Measurements from ENCODE around the gene SERPINA3.

Gene SERPINA3

DNA sequence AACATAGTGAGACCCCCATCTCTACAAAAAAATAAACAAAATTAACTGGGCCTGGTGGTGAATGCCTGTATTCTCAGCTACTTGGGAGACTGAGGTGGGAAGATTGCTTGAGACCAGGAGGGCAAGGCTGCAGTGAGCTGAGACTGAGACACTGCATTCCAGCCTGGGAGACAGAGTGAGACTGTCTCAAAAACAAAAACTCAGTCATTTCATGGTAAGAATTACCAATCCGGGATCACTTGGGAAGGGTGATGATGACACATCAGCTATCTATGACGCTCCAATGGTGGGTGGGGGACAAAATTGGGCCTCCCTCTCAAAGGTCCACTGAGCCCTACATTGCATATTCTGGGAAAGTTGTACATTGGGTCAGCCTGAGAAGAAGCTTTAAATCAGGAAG, 47.7 kb downstream of the SERPINA3 start:
- DNase-seq, result no peak

DNA sequence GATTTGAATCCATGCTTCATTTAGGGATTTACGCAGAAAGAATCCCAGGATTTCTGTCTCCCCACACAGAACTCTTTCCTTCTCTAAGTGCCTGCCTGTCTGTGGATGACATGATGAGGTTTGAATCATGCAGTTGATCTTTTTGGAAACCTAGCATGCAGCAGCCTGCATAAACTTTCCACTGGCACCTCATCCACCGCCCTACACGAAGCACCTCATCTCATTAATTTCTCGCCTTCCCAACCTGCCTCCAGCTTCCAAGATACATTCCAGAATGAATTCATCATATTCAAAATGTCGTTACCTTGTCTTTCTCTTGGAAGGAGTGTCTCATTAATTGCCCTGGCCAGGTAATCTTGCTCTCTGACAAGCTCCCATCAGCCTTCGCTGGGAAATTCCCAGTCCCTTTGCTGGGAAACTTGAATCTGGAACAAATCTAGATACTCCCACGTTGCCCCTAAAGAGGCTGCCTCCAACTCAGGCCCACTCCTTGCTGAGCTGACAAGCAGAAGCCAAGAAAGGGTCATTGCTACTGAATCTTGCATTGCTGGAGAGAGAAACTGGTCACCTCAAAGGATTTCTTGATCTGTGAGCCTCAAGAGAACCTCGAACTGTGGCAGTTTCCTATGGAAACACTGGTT, 48.2 kb downstream of the SERPINA3 start:
- DNase-seq, result no peak

DNA sequence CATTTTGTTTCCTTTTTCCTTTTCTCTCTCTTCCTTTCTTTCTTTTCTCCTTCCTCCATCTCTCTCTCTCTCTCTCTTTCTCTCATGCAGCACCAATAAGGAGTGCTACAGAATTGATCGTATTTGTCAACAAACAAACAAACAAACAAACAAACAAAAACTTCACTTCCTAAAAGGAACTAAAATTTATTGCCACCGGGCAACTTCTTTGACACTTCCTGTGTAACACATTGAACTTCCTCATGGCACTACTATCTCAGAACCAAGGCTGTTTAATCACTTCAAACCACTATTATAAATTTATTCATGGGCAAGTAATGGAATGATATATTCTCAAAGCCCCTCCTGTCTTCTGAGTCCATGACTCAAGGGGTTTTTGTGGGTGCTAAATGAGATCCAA, 51.3 kb downstream of the SERPINA3 start:
- no peak for DNase-seq

DNA sequence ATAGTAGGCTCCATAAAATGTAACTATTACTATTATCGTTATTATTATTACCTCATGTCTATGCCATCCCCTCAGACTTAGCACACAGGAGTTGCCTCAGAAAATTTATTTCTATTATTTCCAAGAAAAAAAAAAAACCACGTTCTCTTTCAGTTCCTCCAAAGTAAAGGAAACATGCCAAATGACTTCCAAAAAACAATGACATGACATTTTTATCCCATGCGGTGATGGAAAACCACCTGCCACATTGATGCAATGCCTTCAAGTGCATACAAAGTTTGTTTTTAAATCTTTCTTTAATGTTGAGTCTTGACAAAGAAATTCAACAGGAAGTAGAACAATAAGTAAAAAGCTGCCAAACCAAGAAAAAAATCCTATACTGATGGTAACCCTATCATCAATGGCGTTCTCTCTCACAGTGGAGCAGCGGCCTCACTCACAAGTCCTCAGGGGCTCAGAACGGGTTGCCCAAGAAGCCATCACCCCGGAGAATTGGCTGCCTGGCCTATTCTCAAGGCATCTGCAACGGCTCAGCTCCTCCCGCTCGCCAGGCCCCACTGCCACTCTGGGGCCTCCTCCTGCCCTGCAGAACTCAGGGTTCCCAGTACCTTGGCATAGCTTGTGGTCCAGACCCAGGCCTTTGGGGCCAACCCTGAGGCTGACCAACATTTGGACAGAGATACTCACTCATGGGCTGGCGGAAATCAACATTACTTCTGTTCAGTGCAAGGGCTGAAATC, 51.9 kb downstream of the SERPINA3 start:
- DNase-seq, result no peak

DNA sequence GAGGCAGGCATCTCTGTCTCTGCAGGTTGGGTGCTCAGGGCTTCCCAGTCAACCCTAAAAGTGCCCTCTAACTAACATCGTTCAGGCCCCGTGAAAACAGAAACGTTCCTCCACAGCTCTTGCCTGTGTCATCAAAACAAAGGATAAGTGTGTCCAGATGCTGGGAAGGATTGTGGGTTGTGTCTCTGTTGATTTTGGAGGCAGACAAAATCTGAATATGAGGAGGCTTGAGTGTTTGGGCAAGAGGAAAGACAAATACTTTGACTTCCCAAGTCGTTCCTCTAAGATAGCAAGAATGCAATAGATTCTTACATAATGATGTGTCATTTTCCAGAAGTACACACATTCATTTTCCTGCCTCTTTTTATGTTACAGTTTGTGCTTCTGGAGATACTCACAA, 52.9 kb downstream of the SERPINA3 start:
- no peak for DNase-seq

DNA sequence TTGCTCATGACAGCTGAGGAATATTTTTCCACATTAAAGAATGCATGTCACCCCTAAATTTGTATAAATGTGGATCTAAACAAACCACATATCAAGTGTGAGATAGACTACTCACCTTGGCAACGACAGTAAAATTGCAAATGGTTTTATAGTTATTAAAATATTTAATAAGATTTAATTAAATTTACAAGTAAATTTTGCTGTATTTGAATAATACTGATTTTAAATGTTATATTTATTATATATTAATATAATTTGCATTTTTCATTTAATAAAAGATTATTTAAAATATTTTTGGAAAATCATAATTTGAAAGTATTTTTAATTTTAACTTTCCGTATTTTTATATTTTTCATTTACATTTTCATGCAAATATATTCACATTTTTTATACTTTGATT, 53.4 kb downstream of the SERPINA3 start:
- DNase-seq, result no peak

DNA sequence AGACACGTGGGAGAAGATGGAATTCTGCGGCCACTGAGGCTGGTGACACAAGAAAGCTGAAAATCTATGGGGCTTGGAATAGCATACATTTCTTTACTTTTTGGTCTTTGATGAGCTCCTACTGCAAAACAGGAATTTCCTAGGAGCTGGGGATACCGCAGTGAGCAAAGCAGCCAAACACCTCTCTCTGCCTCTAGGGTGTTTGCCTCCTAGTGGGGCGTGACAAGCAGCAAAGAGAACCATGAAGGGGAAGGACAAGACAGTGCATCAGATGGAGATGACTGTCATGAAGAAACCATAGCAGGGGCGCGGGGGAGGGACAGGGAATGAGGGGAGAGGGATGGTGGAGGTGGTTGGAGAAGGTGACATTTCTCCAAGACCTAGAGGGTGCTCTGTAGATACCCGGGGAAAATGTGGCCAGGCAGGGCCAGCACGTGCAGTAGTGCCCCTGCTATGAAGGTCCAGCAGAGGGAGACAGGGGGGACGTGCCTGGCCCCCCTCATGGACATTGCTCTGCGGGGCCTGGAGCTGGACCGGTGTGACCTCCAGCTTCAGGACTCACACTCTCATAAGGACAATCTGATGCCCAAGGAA, 58.6 kb downstream of the SERPINA3 start:
- no peak for DNase-seq

DNA sequence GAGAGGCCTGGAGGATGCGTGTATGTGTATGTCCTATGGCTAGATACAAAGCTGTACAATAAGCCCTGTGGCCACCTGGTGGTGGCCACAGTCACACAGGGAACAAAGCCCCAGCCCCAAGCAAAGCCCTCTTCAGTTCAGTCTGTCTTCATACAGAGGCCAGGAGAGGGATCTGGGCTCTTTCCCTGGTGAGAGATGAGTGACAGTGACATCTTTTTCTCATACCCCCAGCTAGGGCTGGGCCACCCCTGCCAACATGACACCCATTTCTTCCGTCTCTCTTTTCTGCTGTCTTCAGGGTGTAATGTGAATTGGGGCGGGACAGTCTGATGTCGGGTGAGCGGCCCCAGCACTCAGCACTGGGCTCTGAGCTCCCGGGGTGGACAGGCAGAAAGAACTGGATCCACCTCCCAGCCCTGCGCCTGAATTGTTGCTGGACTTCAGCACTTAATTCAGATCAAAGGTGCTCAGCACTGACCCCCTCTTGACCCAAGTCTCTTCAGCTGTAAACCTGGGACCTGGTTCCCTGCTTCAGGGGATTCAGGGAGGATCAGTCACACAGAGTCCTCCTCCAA, 59.8 kb downstream of the SERPINA3 start:
- no peak for DNase-seq

DNA sequence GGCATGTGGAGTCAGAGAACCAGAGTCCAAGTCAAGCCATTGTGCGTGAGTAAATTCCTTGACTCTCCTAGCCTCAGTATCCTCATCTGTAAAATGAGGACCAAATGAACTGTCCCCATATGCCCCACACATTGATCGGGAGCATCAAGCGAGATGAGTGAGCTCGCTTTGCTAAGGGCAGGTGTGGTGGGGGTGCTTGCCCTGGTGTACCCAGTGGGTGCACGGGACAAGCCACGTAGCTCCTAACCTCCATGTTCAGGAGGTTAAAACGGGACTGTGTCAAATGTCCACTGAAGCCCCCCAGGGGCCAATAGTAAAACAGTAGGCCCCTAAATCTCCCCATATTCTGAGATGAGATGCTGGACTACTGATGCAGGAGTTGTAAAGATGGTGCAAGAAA, 60.9 kb downstream of the SERPINA3 start:
- DNase-seq, result no peak
